ENCODE measurements around the gene SBF1. TPM values are rescaled to one million over a fixed set of nuclear protein-coding genes. Genes with fewer than 3 reads are reported as not detected.

Gene SBF1
- polyA plus RNA-seq, 3 donors, result 36.5 to 41.9 (median 41.8) TPM

- no peak overlapping the region for H3K27ac ChIP-seq (ENCODE audit: low read depth, low read length)
- WGBS, 3 donors, result 80 to 89% (median 81%) methylated on average over 18 to 19 of the region's 19 CpGs
Measured at GRCh38 chr22:50488886-50489285, 14.1 kb upstream of the SBF1 start.

GRCh38 chr22:50488006-50488677 lies 13.3 kb upstream of the SBF1 start:
- 75 to 82% (median 80%) methylated on average over 15 to 17 of the region's 18 CpGs for WGBS, 3 donors
- no peak overlapping the region for H3K27ac ChIP-seq (ENCODE audit: low read depth, low read length)

- H3K27ac ChIP-seq (ENCODE audit: low read depth, low read length), result no peak overlapping the region
- WGBS, 3 donors, result 80 to 89% (median 83%) methylated on average over 23 of the region's 23 CpGs
Measured at GRCh38 chr22:50487290-50488005, 12.6 kb upstream of the SBF1 start.

GRCh38 chr22:50486561-50487289 lies 11.9 kb upstream of the SBF1 start, which contains the start of gene MIOX:
Gene MIOX, plus strand, starts transcription at chr22:50486859. Its CDS starts 39 bp downstream, at chr22:50486898.
- no peak within 1 kb of the TSS for H3K27ac ChIP-seq (ENCODE audit: low read depth, low read length)
- WGBS, 3 donors, result 69 to 73% (median 71%) methylated on average over 23 of the region's 23 CpGs

- 39 to 66% (median 63%) methylated on average over 27 to 29 of the region's 29 CpGs for WGBS, 3 donors
- H3K27ac ChIP-seq (ENCODE audit: low read depth, low read length), result no peak overlapping the region
Measured at GRCh38 chr22:50485221-50486131, 10.6 kb upstream of the SBF1 start.

GRCh38 chr22:50483977-50484853 lies 9.4 kb upstream of the SBF1 start:
- 47 to 87% (median 83%) methylated on average over 30 to 31 of the region's 31 CpGs for WGBS, 3 donors

GRCh38 chr22:50483556-50483955 lies 8.7 kb upstream of the SBF1 start:
- no peak overlapping the region for H3K27ac ChIP-seq (ENCODE audit: low read depth, low read length)
- 53 to 92% (median 87%) methylated on average over 6 to 8 of the region's 8 CpGs for WGBS, 3 donors

More at GRCh38 chr22:50483977-50484853, 9.4 kb upstream of the SBF1 start:
- H3K27ac ChIP-seq (ENCODE audit: low read depth, low read length), result no peak overlapping the region

- 33 to 83% (median 80%) methylated on average over 10 of the region's 10 CpGs for WGBS, 3 donors
- H3K27ac ChIP-seq (ENCODE audit: low read depth, low read length), result no peak overlapping the region
Measured at GRCh38 chr22:50483106-50483505, 8.3 kb upstream of the SBF1 start.

- WGBS, 3 donors, result 41 to 60% (median 58%) methylated on average over 33 to 35 of the region's 35 CpGs
- H3K27ac ChIP-seq (ENCODE audit: low read depth, low read length), result no peak overlapping the region
Measured at GRCh38 chr22:50482107-50483074, 7.6 kb upstream of the SBF1 start.

GRCh38 chr22:50481440-50482106 lies 6.7 kb upstream of the SBF1 start, which contains the start of gene ADM2:
Gene ADM2, plus strand, starts transcription at chr22:50481543. Its CDS starts 305 bp downstream, at chr22:50481848.
- WGBS, 3 donors, result 2 to 3% (median 2%) methylated on average over 39 to 70 of the region's 70 CpGs
- H3K27ac ChIP-seq (ENCODE audit: low read depth, low read length), result no peak within 1 kb of the TSS

GRCh38 chr22:50481045-50481439 lies 6.2 kb upstream of the SBF1 start:
- H3K27ac ChIP-seq (ENCODE audit: low read depth, low read length), result no peak overlapping the region

GRCh38 chr22:50479721-50480120 lies 4.9 kb upstream of the SBF1 start:
- H3K27ac ChIP-seq (ENCODE audit: low read depth, low read length), result no peak overlapping the region
- 60 to 70% (median 64%) methylated on average over 11 of the region's 11 CpGs for WGBS, 3 donors

More at GRCh38 chr22:50481045-50481439, 6.2 kb upstream of the SBF1 start:
- 2 to 9% (median 3%) methylated on average over 35 to 45 of the region's 45 CpGs for WGBS, 3 donors

GRCh38 chr22:50477923-50478322 lies 3.1 kb upstream of the SBF1 start:
- 92 to 94% (median 94%) methylated on average over 12 of the region's 12 CpGs for WGBS, 3 donors
- no peak overlapping the region for H3K27ac ChIP-seq (ENCODE audit: low read depth, low read length)

GRCh38 chr22:50476868-50477267 lies 2.0 kb upstream of the SBF1 start:
- no peak overlapping the region for H3K27ac ChIP-seq (ENCODE audit: low read depth, low read length)
- 75 to 80% (median 79%) methylated on average over 7 of the region's 7 CpGs for WGBS, 3 donors

- WGBS, 3 donors, result 85 to 92% (median 89%) methylated on average over 6 of the region's 6 CpGs
- no peak overlapping the region for H3K27ac ChIP-seq (ENCODE audit: low read depth, low read length)
Measured at GRCh38 chr22:50475652-50476002, 792 bp upstream of the SBF1 start.
